WERI-Rb-1 (cell line): ENCODE results near the gene FAM124A.

Experiments used
- DNase-seq: peaks from one replicate; pipeline ENCODE4 v3.0.0-alpha.2; 2020
- H3K27ac ChIP-seq: fragments of 250-450 bp; sonication (Bioruptor Pico); 2 replicates; pipeline ENCODE4 v1.5.1; 2020; ENCODE audit warnings: mild to moderate bottlenecking, moderate library complexity
- H3K27me3 ChIP-seq: fragments of 250-450 bp; sonication (Bioruptor Pico); 2 replicates; pipeline ENCODE4 v1.5.1; 2021; ENCODE audit warnings: mild to moderate bottlenecking, low read depth, moderate library complexity; ENCODE audit not compliant: insufficient read depth, severe bottlenecking
- H3K36me3 ChIP-seq: fragments of 250-450 bp; sonication (Bioruptor Pico); 2 replicates; pipeline ENCODE4 v1.5.1; 2020; ENCODE audit warnings: mild to moderate bottlenecking, moderate library complexity
- H3K4me3 ChIP-seq: 2 replicates; pipeline ENCODE4 v1.5.1; 2011; ENCODE audit warnings: low read depth, mild to moderate bottlenecking, control low read depth, low read length
- H3K9me3 ChIP-seq: fragments of 250-450 bp; sonication (Bioruptor Pico); 2 replicates; pipeline ENCODE4 v1.5.1; 2021; ENCODE audit warnings: mild to moderate bottlenecking, moderate library complexity; ENCODE audit not compliant: severe bottlenecking
- CTCF ChIP-seq: IDR thresholded peaks from 2 replicates; pipeline ENCODE4 v1.5.1; 2011; ENCODE audit warnings: low read depth, mild to moderate bottlenecking, control low read depth, inconsistent platforms, low read length

The FAM124A gene

DNA sequence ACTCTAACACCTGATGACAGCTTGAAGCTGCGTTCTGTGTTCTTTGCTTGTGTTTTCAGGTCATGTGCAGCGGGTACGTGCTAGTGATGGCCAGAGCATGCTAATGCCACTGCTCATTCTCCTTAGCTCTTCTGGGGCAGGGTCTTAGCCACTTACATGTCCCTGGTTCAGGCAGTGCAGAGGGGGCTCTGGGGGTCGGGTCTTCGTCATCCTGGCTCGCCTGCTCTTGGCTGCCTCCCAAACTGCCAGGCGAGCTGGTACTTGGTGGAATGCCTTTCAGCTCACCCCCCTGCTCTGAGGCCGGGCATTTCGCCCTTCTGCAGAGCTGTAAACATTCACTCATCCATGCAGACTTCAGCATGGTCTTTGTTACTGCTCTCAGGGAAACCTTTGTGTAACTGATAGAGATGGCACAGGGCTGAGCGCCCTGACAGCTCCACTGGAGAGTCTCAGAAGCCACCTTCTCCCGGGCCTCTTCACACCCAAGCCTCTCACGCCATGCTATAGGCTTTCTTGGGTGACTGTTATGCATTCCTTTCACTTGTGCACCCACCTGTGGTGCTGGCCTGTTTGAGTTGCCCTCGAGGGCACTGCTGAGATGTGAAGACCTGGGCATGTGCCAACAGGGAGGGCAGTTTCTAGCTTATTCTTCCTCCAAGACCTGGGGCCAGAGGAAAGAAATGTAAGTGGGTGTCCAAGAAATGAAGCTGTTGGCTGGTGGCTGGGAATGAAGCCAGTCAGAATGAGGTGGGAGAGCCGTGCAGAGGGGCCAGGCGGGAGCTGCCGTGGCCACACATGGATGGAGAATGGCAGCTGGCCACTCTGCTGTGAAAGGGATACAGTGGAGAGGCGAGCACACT is 24.4 kb downstream of the FAM124A start:
- TF ChIP-seq CTCF: no peak
- H3K36me3 ChIP-seq: peaks cover 4% of the 10 kb centered on the region; the same call in 1 of the 2 replicates
- H3K9me3 ChIP-seq: no peaks in the 10 kb centered on the region
- DNase-seq: no peak
- no peaks in the 10 kb centered on the region for H3K27me3 ChIP-seq
- no peak overlapping the region for H3K27ac ChIP-seq
- H3K4me3 ChIP-seq: no peak overlapping the region

GRCh38 chr13:51249255-51249654 is 27.1 kb downstream of the FAM124A start:
- Histone ChIP-seq H3K27me3 (no peaks in the 10 kb centered on the region), H3K4me3 (no peak overlapping the region), H3K36me3 (peaks cover 11% of the 10 kb centered on the region), H3K27ac (no peak overlapping the region), H3K9me3 (no peaks in the 10 kb centered on the region)
- no peak for DNase-seq
- TF ChIP-seq CTCF: no peak

GRCh38 chr13:51249770-51250741 is 27.9 kb downstream of the FAM124A start:
- Histone ChIP-seq H3K27ac (no peak overlapping the region), H3K9me3 (no peaks in the 10 kb centered on the region), H3K36me3 (peaks cover 11% of the 10 kb centered on the region), H3K27me3 (no peaks in the 10 kb centered on the region), H3K4me3 (no peak overlapping the region)
- no peak for DNase-seq
- peak; percentile 44; the same call in 1 of the 2 replicates for TF ChIP-seq CTCF

- no peak overlapping the region for H3K27ac ChIP-seq
- H3K4me3 ChIP-seq: no peak overlapping the region
- no peaks in the 10 kb centered on the region for H3K9me3 ChIP-seq
- H3K36me3 ChIP-seq: peaks cover 11% of the 10 kb centered on the region
- TF ChIP-seq CTCF: no peak
- DNase-seq: no peak
- H3K27me3 ChIP-seq: no peaks in the 10 kb centered on the region
These were observed 29.3 kb downstream of the FAM124A start for GRCh38 chr13:51251480-51251879.

DNA sequence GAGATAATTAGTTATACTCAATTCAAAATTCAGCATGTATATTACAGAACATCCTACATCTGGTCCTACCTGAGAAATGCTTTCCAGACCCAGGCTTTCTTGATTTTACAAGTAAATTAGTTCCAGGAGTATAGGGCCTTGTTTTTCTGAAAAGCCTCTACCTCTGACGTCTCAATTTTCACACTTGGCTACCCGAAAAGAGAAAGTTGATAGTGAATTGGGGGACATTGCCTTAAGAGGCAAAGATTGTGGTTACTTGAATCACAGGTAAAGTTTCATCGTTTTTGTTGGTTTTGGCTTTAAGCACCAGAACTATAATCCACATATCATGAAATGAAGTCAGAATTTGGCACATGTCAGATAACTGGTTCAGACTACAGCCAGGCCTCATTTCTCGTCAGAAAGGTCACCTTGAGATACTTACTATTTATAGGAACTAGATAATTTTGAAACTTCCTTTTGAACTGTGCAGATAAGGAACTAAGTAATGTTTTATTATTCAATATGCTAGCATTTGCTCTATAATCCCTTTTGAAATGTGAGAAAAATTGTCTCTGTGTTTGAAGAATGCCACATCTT is 30.8 kb downstream of the FAM124A start:
- no peaks in the 10 kb centered on the region for H3K27me3 ChIP-seq
- no peak overlapping the region for H3K27ac ChIP-seq
- no peak for DNase-seq
- no peak for TF ChIP-seq CTCF
- no peak overlapping the region for H3K4me3 ChIP-seq
- peaks cover 17% of the 10 kb centered on the region for H3K36me3 ChIP-seq
- H3K9me3 ChIP-seq: no peaks in the 10 kb centered on the region
